DOHH2 (cell line): ENCODE measurements around the gene GRID1.

ENCODE experiments used
- H3F3A ChIP-seq: fragments of 200-600 bp; sonication (generic), shearing (Covaris generic); 2 replicates; pipeline ENCODE4 v1.6.0; 2016; ENCODE audit warnings: antibody characterized with exemption, mild to moderate bottlenecking; ENCODE audit not compliant: control insufficient read depth, insufficient read depth
- H3K27ac ChIP-seq: fragments of 200-600 bp; sonication (generic); 2 replicates; pipeline ENCODE4 v1.5.1; 2014; ENCODE audit warnings: low read depth, mild to moderate bottlenecking, low read length, moderate library complexity
- H3K27me3 ChIP-seq: fragments of 200-600 bp; sonication (generic); 2 replicates; pipeline ENCODE4 v1.6.1; 2014; ENCODE audit warnings: mild to moderate bottlenecking, low read length, mixed read lengths; ENCODE audit not compliant: control insufficient read depth
- H3K36me3 ChIP-seq: fragments of 200-600 bp; sonication (generic); 2 replicates; pipeline ENCODE4 v1.6.1; 2014; ENCODE audit warnings: mild to moderate bottlenecking, low read length, moderate library complexity, mixed read lengths; ENCODE audit not compliant: control insufficient read depth
- H3K4me1 ChIP-seq: fragments of 200-600 bp; sonication (generic); 2 replicates; pipeline ENCODE4 v1.6.1; 2014; ENCODE audit warnings: mild to moderate bottlenecking, low read length, mixed read lengths; ENCODE audit not compliant: control insufficient read depth
- H3K4me2 ChIP-seq: fragments of 200-600 bp; sonication (generic); 2 replicates; pipeline ENCODE4 v1.6.0; 2014; ENCODE audit warnings: mild to moderate bottlenecking, low read length, moderate library complexity
- H3K4me3 ChIP-seq: fragments of 200-600 bp; sonication (generic); 2 replicates; pipeline ENCODE4 v1.5.1; 2014; ENCODE audit warnings: mild to moderate bottlenecking, low read length, mixed read lengths
- H3K79me2 ChIP-seq: fragments of 200-600 bp; sonication (generic); 2 replicates; pipeline ENCODE4 v1.6.1; 2014; ENCODE audit warnings: mild to moderate bottlenecking, low read length, mixed read lengths; ENCODE audit not compliant: control insufficient read depth
- H3K9me2 ChIP-seq: fragments of 200-600 bp; sonication (generic); replicated peaks from 2 replicates; pipeline ENCODE4 v1.6.1; 2014; ENCODE audit warnings: mild to moderate bottlenecking, low read length, mixed read lengths; ENCODE audit not compliant: control insufficient read depth
- H3K9me3 ChIP-seq: fragments of 200-600 bp; sonication (generic); 2 replicates; pipeline ENCODE4 v1.6.1; 2014; ENCODE audit warnings: antibody characterized with exemption, low read length, mixed read lengths; ENCODE audit not compliant: control insufficient read depth, insufficient read depth
- H4K20me1 ChIP-seq: fragments of 200-600 bp; sonication (generic); 2 replicates; pipeline ENCODE4 v1.6.0; 2014; ENCODE audit warnings: low read depth, mild to moderate bottlenecking, antibody characterized with exemption, low read length, moderate library complexity; ENCODE audit not compliant: control insufficient read depth, insufficient read depth
- CTCF ChIP-seq: fragments of 200-600 bp; sonication (generic); IDR thresholded peaks from one replicate; pipeline ENCODE4 v1.5.1; 2014; ENCODE audit warnings: antibody characterized with exemption, mild to moderate bottlenecking, low read depth, low read length; ENCODE audit not compliant: poor library complexity, severe bottlenecking
- EZH2phosphoT487 ChIP-seq: fragments of 200-600 bp; sonication (generic); IDR thresholded peaks from 2 replicates; pipeline ENCODE4 v1.6.1; 2017; ENCODE audit warnings: borderline replicate concordance, mild to moderate bottlenecking, antibody characterized with exemption, low read length, moderate library complexity, mixed read lengths

The GRID1 gene

GRCh38 chr10:86402283-86402941 is 35.8 kb upstream of the GRID1 start:
- Histone ChIP-seq H3K9me2 (no peaks in the 10 kb centered on the region), H3K9me3 (no peaks in the 10 kb centered on the region), H3K79me2 (peaks cover 15% of the 10 kb centered on the region), H3K4me1 (peaks cover 60% of the 10 kb centered on the region), H3K36me3 (no peaks in the 10 kb centered on the region), H3K4me3 (peak overlapping the region; percentile 91), H3K27me3 (no peaks in the 10 kb centered on the region), H3F3A (peaks cover 33% of the 10 kb centered on the region), H4K20me1 (no peaks in the 10 kb centered on the region), H3K4me2 (peak overlapping the region; percentile 92), H3K27ac (no peak overlapping the region)
- TF ChIP-seq EZH2phosphoT487 (no peak), CTCF (no peak)

- H3K27ac ChIP-seq, result 0 out of 2 replicates have a peak overlapping the region, but pooled peaks have one; percentile 83
- H3K36me3 ChIP-seq, result no peaks in the 10 kb centered on the region
- H3K4me1 ChIP-seq, result peaks cover 65% of the 10 kb centered on the region
- peak overlapping the region; percentile 92 for H3K4me2 ChIP-seq
- H3K4me3 ChIP-seq, result peak overlapping the region; percentile 91
- H3K79me2 ChIP-seq, result peaks cover 15% of the 10 kb centered on the region
- TF ChIP-seq EZH2phosphoT487 (no peak), CTCF (no peak)
- peaks cover 30% of the 10 kb centered on the region for H3F3A ChIP-seq
- no peaks in the 10 kb centered on the region for H4K20me1 ChIP-seq
- no peaks in the 10 kb centered on the region for H3K9me2 ChIP-seq
- H3K27me3 ChIP-seq, result no peaks in the 10 kb centered on the region
- H3K9me3 ChIP-seq, result no peaks in the 10 kb centered on the region
These were observed 35.1 kb upstream of the GRID1 start for GRCh38 chr10:86401588-86402282.

GRCh38 chr10:86400705-86401587 is 34.4 kb upstream of the GRID1 start:
- Histone ChIP-seq H3F3A (peaks cover 30% of the 10 kb centered on the region), H3K4me1 (peaks cover 70% of the 10 kb centered on the region), H3K36me3 (no peaks in the 10 kb centered on the region), H3K27ac (peak overlapping the region; percentile 83), H3K4me2 (peak overlapping the region; percentile 92), H3K9me3 (no peaks in the 10 kb centered on the region), H3K9me2 (no peaks in the 10 kb centered on the region), H3K27me3 (no peaks in the 10 kb centered on the region), H3K79me2 (peaks cover 15% of the 10 kb centered on the region), H3K4me3 (peak overlapping the region; percentile 91), H4K20me1 (no peaks in the 10 kb centered on the region)
- no peak for TF ChIP-seq EZH2phosphoT487
- peak; percentile 22 for TF ChIP-seq CTCF
